ENCODE measurements around the gene PJVK.
"Not testable (repeated sequence)": the region's sequence is repeated elsewhere in the genome, so short reads cannot be mapped to it uniquely, and the experiment has no call there.

PJVK gene

GRCh38 chr2:178427458-178427857, 23.7 kb upstream of the PJVK start:
- H3K4me3 ChIP-seq (ENCODE audit: low read length): no peak overlapping the region
- no peak for DNase-seq (ENCODE audit: low read depth, low spot score)

- DNase-seq (ENCODE audit: low read depth, low spot score): no peak
- no peak overlapping the region for H3K4me3 ChIP-seq (ENCODE audit: low read length)
Observed at GRCh38 chr2:178428396-178428806, 22.8 kb upstream of the PJVK start.

- H3K4me3 ChIP-seq (ENCODE audit: low read length): no peak overlapping the region
- DNase-seq (ENCODE audit: low read depth, low spot score): no peak
Observed at GRCh38 chr2:178429336-178429735, 21.8 kb upstream of the PJVK start.

GRCh38 chr2:178436662-178437061, 14.5 kb upstream of the PJVK start:
- H3K4me3 ChIP-seq (ENCODE audit: low read length): no peak overlapping the region
- DNase-seq (ENCODE audit: low read depth, low spot score): no peak

- DNase-seq (ENCODE audit: low read depth, low spot score): no peak
- no peak overlapping the region for H3K4me3 ChIP-seq (ENCODE audit: low read length)
Observed at GRCh38 chr2:178441426-178441825, 9.8 kb upstream of the PJVK start.

GRCh38 chr2:178448968-178449661, 2.1 kb upstream of the PJVK start:
- H3K4me3 ChIP-seq (ENCODE audit: low read length): no peak overlapping the region

GRCh38 chr2:178449700-178450523, 1.3 kb upstream of the PJVK start:
- H3K4me3 ChIP-seq (ENCODE audit: low read length): peak overlapping the region; percentile 92
- DNase-seq (ENCODE audit: low read depth, low spot score): no peak

More at GRCh38 chr2:178448968-178449661, 2.1 kb upstream of the PJVK start:
- no peak for DNase-seq (ENCODE audit: low read depth, low spot score)

GRCh38 chr2:178450524-178450773, 729 bp upstream of the PJVK start:
- DNase-seq (ENCODE audit: low read depth, low spot score): peak; percentile 68
- peak overlapping the region; percentile 92 for H3K4me3 ChIP-seq (ENCODE audit: low read length)

- H3K4me3 ChIP-seq (ENCODE audit: low read length): no peak overlapping the region
- no peak for DNase-seq (ENCODE audit: low read depth, low spot score)
Observed at GRCh38 chr2:178452334-178452733, 1.2 kb downstream of the PJVK start.

GRCh38 chr2:178452870-178453269, 1.7 kb downstream of the PJVK start:
- no peak overlapping the region for H3K4me3 ChIP-seq (ENCODE audit: low read length)
- DNase-seq (ENCODE audit: low read depth, low spot score): no peak

- no peak for DNase-seq (ENCODE audit: low read depth, low spot score)
- H3K4me3 ChIP-seq (ENCODE audit: low read length): no peak overlapping the region
Observed at GRCh38 chr2:178455947-178456346, 4.8 kb downstream of the PJVK start.

- DNase-seq (ENCODE audit: low read depth, low spot score): no peak
Observed at GRCh38 chr2:178457390-178457886, 6.3 kb downstream of the PJVK start.

GRCh38 chr2:178469219-178469849, 18.2 kb downstream of the PJVK start:
- H3K4me3 ChIP-seq (ENCODE audit: low read length): no peak overlapping the region
- no peak for DNase-seq (ENCODE audit: low read depth, low spot score)

More at GRCh38 chr2:178457390-178457886, 6.3 kb downstream of the PJVK start:
- no peak overlapping the region for H3K4me3 ChIP-seq (ENCODE audit: low read length)

GRCh38 chr2:178471313-178471712, 20.1 kb downstream of the PJVK start:
- H3K4me3 ChIP-seq (ENCODE audit: low read length); DNase-seq (ENCODE audit: low read depth, low spot score): not testable (repeated sequence)

GRCh38 chr2:178473373-178473772, 22.2 kb downstream of the PJVK start:
- H3K4me3 ChIP-seq (ENCODE audit: low read length): no peak overlapping the region
- DNase-seq (ENCODE audit: low read depth, low spot score): no peak

- DNase-seq (ENCODE audit: low read depth, low spot score): no peak
- H3K4me3 ChIP-seq (ENCODE audit: low read length): no peak overlapping the region
Observed at GRCh38 chr2:178473931-178474330, 22.8 kb downstream of the PJVK start.

- H3K4me3 ChIP-seq (ENCODE audit: low read length): no peak overlapping the region
Observed at GRCh38 chr2:178474560-178474959, 23.4 kb downstream of the PJVK start.

GRCh38 chr2:178476477-178476876, 25.3 kb downstream of the PJVK start:
- no peak for DNase-seq (ENCODE audit: low read depth, low spot score)
- H3K4me3 ChIP-seq (ENCODE audit: low read length): no peak overlapping the region

More at GRCh38 chr2:178474560-178474959, 23.4 kb downstream of the PJVK start:
- DNase-seq (ENCODE audit: low read depth, low spot score): no peak

- H3K4me3 ChIP-seq (ENCODE audit: low read length): peak overlapping the region; percentile 93
- DNase-seq (ENCODE audit: low read depth, low spot score): no peak
Observed at GRCh38 chr2:178477443-178478129, 26.4 kb downstream of the PJVK start.

GRCh38 chr2:178478130-178478438, 26.9 kb downstream of the PJVK start:
- peak overlapping the region; percentile 93 for H3K4me3 ChIP-seq (ENCODE audit: low read length)
- no peak for DNase-seq (ENCODE audit: low read depth, low spot score)
